ENCODE data around the gene ELMO3. TPM values are rescaled to one million over a fixed set of nuclear protein-coding genes. Genes with fewer than 3 reads are reported as not detected.

Gene ELMO3
- total and polyA plus RNA-seq, 2 of the 13 experiments (the other 11 are each of a cell fraction or from before 2014, with no cell fraction given): 2.6 to 4.0 TPM

DNA sequence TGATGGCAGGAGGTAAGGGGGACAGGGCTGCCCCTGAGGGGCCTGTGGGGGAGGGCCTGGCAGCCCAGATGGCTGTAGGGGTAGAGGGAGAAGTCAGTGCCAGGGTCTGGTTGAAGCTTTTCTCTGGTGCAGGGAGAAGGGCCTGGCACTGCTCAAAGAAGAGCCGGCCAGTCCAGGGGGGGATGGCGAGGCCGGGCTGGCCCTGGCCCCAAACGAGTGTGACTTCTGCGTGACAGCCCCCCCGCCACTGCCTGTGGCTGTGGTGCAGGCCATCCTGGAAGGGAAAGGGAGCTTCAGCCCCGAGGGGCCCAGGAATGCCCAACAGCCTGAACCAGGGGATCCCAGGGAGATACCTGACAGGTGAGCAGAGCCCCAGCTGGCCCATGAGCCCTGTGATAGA lies 31.3 kb upstream of the ELMO3 start (continued):
- TF ChIP-seq, protein P1, sequence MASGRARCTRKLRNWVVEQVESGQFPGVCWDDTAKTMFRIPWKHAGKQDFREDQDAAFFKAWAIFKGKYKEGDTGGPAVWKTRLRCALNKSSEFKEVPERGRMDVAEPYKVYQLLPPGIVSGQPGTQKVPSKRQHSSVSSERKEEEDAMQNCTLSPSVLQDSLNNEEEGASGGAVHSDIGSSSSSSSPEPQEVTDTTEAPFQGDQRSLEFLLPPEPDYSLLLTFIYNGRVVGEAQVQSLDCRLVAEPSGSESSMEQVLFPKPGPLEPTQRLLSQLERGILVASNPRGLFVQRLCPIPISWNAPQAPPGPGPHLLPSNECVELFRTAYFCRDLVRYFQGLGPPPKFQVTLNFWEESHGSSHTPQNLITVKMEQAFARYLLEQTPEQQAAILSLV (CRISPR knock-in tag; IDR thresholded peaks at IDR 0.05; ENCODE audit: borderline replicate concordance): no peak
- TF ChIP-seq, protein P2, sequence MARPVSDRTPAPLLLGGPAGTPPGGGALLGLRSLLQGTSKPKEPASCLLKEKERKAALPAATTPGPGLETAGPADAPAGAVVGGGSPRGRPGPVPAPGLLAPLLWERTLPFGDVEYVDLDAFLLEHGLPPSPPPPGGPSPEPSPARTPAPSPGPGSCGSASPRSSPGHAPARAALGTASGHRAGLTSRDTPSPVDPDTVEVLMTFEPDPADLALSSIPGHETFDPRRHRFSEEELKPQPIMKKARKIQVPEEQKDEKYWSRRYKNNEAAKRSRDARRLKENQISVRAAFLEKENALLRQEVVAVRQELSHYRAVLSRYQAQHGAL (CRISPR knock-in tag; IDR thresholded peaks at IDR 0.05; ENCODE audit: not compliant biosample characterization): no peak
- TF ChIP-seq SAFB2 (CRISPR knock-in tag; IDR thresholded peaks at IDR 0.05; ENCODE audit: borderline replicate concordance, low read depth): no peak
- TF ChIP-seq ZBTB3 (CRISPR knock-in tag; IDR thresholded peaks at IDR 0.05; ENCODE audit: borderline replicate concordance, low read depth): no peak
- TF ChIP-seq ISL2 (CRISPR knock-in tag; IDR thresholded peaks at IDR 0.05): no peak
- no peak for TF ChIP-seq MIER3 (CRISPR knock-in tag; IDR thresholded peaks at IDR 0.05; ENCODE audit: borderline replicate concordance)
- TF ChIP-seq ZNF713 (CRISPR knock-in tag; IDR thresholded peaks at IDR 0.05): no peak
- TF ChIP-seq ZNF672 (CRISPR knock-in tag; IDR thresholded peaks at IDR 0.05): no peak
- TF ChIP-seq ZNF441 (CRISPR knock-in tag; IDR thresholded peaks at IDR 0.05; ENCODE audit: borderline replicate concordance): no peak
- no peak for TF ChIP-seq U2AF2 (IDR thresholded peaks at IDR 0.05; ENCODE audit: low read depth, low read length)
- TF ChIP-seq, protein P3, sequence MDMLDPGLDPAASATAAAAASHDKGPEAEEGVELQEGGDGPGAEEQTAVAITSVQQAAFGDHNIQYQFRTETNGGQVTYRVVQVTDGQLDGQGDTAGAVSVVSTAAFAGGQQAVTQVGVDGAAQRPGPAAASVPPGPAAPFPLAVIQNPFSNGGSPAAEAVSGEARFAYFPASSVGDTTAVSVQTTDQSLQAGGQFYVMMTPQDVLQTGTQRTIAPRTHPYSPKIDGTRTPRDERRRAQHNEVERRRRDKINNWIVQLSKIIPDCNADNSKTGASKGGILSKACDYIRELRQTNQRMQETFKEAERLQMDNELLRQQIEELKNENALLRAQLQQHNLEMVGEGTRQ (IDR thresholded peaks at IDR 0.05; ENCODE audit: low read depth, low read length): no peak
- TF ChIP-seq, protein P3 (CRISPR knock-in tag; IDR thresholded peaks at IDR 0.05; ENCODE audit: borderline replicate concordance): no peak
- no peak for TF ChIP-seq TAF1 (CRISPR knock-in tag; IDR thresholded peaks at IDR 0.05)

Data from HepG2 (cell line).